NCI-H345 treated with DMSO at 0.1 percent for 48 hours (cell line): ENCODE data around the gene CDC14B.
"Not testable (repeated sequence)": the region's sequence is repeated elsewhere in the genome, so short reads cannot be mapped to it uniquely, and the experiment has no call there.

ENCODE experiments used
- DNase-seq: peaks from one replicate; lab custom pipeline; 2025; ENCODE audit not compliant: unreplicated experiment; lab: John Stamatoyannopoulos, UW

Gene CDC14B

DNA sequence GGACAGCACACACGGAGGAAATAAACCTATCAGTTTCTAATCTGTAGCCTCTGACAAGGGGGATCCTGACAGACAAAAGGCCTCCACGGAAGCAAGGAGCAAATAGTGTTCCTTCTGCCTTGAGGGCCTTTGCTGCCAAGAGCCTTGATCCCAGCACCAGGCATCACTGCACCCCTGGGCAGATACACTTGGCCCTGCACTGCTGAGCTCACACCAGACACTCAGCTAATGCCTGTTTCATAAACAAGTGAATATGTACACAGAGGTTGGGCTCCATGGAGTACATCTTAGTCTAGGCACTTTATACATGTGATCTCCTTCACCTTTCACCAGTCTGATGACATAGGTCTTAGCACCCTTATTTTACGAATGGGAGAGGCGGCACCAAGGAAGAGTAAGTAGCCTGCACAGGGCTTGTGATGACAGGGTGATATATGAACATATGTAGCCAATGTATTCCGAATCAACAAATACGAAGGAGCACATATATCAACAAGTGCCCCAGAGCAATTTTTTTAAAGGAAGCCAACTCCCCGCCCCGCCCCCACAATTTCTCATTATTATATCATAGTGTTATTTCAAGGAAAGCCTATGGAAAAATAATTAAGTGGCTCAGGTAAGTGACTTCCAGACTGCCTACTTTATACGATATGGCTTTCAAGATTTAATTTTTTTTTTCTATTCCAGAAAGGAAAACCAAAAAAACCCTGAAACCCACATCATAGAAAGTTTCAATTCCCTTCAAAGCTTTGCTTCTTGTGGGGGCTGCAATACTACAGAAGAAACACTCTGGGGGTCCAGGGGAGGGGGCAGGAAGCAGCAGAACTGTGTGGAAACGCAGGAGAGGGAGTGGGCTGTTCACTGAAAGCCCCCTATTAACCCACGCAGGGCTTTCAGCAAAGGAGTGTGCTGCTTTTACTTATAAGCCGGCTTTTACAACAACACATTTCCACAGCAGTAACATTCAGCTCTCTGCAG, 32.0 kb downstream of the CDC14B start:
- DNase-seq, result no peak

- DNase-seq, result no peak
Observed at GRCh38 chr9:96585426-96585825, 34.2 kb downstream of the CDC14B start.

DNA sequence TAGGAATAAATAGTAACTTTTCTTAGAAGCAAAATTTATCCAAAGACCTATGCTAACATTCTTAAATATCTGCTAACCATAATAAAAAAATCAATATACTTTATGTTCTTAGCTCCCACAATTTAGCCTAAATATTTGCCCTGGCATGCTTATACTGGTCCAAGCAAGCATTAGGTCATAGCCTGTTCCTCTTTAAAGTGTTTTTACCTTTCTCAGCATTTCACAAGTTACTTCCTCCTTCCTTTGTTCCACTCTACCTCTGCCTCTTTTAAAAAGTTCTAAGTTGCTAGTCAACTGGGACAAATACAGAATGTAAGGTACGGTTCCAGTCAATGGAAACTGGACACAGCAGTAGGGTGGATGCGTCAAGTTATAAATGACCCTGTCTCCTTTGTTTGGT, 37.4 kb downstream of the CDC14B start:
- DNase-seq, result not testable (repeated sequence)

DNA sequence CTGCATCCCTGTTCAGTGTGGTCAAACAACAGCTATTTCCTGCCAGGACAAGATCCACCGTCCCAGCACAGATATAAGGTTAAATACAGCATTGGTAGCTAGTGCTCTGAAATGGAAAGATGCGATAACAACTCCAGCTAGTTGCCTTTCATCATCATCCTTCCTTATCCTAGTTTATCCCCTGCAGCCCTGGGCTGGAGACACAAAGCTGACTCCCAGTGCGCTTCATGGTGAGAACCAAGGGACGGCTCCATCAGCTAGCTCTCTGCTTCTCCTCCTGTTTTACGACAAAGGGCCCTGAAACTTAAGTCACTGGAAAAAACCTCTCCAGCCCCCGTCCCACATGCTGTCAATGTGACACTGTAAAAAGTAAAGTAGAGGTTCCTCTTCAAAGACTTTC, 37.9 kb downstream of the CDC14B start:
- DNase-seq, result no peak

GRCh38 chr9:96581301-96581700, 38.3 kb downstream of the CDC14B start:
- no peak for DNase-seq

DNA sequence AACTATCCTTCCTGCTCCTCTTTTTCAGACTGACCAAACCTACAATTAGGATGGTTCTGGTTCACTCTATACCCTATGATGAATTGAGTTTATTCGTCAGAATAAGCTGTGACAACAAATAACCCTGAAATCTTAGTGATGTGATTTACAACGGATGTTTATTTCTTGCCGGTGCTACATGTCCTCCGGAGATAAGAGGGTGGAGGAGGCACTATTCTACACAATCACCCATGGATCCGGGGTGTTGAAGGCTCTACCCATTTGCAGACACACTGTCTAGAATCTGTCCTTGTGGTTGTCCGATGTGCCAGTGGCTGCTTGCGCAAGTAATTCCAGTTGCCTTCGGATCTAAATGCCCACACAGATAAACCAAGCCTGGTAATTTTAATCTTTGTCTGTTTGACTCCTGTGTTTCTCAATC, 44.7 kb downstream of the CDC14B start:
- DNase-seq, result no peak

DNA sequence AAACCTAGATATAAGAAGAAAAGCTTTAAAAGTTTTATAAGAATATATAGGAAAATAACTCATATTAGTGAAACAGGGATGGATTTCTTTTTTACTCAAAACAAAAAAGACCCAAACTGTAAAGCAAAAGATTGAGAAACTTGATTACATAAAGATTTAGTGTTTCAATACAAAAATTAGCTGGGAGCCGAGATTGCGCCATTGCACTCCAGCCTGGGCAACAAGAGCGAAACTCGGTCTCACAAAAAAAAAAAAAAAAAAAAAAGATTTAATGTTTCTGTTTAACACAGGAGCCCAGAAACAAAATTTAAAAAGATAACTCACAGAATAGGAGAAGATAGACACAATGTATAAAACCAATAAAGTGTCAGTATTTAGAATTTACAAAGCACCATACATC, 45.2 kb downstream of the CDC14B start:
- no peak for DNase-seq

- peak; percentile 8 for DNase-seq
Observed at GRCh38 chr9:96567203-96567700, 52.4 kb downstream of the CDC14B start.

- DNase-seq, result no peak
Observed at GRCh38 chr9:96566498-96567202, 53.0 kb downstream of the CDC14B start.

- DNase-seq, result no peak
Observed at GRCh38 chr9:96565671-96566497, 53.8 kb downstream of the CDC14B start.

DNA sequence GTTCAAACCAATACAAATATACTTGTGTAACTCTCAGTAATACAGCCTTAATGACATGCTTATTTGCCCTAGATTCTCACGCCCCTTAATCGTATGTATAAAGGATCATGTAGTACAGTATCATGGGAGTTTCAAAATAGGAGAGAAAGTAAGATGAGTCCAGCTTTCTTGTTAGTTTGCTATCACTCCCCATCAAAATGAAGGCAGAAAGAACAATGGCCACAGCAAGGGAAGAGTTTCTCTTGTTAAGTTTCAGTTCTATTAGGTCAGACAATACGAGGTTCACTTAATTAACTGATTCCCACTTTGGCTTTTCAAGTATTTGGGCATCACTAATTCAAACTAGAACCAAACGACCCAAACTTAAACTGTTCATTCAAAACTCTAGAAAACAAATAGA, 55.4 kb downstream of the CDC14B start:
- no peak for DNase-seq

DNA sequence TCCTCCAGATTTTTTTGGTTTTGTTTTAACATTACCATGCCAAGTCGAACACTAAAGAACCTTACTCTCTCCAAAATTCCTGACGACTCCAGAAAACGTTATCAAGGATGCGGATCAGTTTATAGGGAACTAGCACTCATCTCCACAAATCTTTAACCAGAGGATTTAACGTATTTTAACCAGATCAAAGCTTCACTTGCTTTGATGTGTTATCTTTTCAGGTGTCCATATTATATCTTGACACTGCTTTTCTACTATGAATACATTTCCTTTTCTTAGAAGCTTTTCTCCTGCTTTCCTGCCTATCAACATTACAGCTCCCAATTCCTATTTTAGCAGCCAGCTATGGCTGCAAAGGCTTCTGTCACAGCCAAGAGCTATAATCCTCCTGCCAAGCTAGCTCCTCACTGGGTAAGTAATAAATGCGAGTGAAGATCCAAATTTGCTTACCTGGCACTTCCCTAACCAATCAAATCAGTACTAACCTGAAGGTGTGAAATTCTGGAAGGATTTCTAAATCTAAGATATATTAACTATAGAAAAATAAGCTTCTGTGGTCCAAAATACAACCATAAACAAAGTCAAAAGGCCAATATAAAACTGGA, 60.2 kb downstream of the CDC14B start:
- DNase-seq, result no peak

DNA sequence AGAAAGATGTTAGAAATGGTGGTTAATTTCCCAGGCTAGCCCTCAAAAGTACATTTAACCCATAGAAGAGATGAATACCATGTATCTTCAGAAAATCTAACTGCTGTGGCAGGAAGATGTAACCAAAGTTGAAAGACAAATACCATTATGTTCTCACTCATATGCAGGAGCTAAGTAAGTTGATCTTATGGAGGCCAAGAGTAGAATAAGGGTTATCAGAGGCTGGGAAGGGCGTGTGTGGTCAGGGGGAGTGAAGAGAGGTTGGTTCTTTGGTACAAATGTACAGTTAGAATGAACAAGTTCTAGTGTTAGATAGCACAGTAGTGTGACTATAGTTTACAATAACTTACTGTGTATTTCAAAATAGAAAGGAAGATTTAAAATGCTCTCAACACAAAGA, 61.7 kb downstream of the CDC14B start:
- DNase-seq, result no peak

DNA sequence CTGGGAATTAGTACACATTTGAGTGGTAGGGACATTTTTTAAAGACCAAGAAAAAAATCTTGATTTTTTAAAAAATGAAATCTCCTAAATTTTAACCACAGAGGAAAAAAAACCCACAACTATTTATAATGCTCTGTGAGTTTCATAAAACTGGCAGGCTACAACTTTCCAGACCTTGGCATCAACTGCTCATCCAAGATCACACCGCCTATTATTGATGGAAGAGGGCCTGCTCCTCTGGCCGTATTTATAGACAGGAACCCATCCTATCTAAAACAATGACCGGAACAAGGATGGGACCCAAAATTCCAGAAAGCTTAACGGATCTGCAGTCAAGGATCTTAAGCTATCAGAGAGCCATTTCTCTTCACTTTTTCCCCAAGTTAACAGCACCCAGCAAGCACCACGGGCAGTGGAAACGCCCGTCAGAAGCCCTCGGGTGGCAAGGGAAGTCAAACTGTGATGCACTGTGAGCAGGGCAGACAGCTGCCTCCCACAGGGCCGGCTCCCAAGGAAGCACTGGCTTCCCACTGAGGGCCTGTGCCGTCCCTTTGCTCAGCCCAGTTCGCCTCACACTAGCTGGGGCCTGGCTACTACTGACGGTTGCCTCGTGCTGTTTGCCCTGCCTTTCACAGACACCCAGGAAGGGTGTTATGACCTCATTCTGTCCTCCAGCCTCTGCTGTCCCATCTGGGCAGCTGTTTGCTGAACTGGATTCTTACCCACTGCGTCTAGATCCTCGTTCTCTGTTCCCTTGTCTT, 62.8 kb downstream of the CDC14B start:
- no peak for DNase-seq

- no peak for DNase-seq
Observed at GRCh38 chr9:96555567-96556386, 63.9 kb downstream of the CDC14B start.

DNA sequence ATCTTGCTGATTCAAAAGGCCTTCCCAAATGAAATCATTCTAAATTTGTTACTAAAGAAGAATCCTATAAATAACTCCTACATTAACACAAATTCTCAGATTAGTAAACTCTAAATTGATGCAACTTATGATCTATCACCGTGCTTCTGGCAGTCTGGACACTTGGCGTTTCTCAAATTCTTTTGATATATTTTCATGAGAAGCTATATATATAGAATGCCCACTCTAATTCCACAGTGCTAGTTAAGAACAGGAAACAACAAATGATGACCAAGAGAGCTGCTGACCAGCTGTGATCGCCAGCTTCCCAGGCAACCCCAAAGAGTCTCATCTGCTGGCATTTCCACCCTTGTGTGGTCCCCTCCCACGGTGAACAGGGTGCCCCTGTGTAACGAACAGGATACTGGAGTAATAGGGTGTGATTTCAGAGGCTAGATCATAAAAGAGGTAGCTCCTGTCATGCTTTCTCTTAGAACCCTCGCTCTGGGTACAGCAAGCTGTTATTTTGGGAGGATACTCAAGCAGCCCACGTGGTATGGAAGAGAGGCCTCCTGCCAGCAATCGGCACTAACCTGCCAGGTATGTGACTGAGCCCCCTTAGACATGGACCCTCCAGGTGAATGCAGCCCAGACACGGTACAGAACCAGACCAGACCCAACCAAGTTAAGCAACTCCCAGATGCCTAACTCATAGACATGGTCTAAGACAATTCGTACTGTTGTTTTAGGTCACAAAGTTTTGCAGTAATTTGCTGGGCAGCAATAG, 64.7 kb downstream of the CDC14B start:
- no peak for DNase-seq

- no peak for DNase-seq
Observed at GRCh38 chr9:96554326-96554725, 65.3 kb downstream of the CDC14B start.

DNA sequence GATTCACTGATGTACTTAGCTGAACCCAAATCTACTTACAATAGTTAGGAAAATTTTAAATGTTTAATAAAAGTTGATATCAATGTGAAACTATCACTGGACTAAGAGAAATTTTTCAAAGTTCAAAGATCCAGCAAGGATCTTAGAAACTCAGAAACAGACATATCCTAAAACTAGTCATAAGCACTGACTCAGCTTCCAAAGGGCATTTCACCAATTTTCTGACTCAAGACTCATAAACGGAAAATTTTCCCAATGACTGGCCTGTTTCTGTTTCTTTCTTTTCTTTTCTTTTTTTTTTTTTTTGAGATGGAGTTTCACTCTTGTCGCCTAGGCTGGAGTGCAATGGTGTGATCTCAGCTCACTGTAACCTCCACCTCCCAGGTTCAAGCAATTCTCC, 66.6 kb downstream of the CDC14B start:
- DNase-seq, result no peak
